ENCODE data around the gene LINGO3.

Gene LINGO3

GRCh38 chr19:2266183-2266993 lies 41.6 kb downstream of the LINGO3 start:
- DNase-seq = peak in 45 of 51 donors; percentile 16 to 76 (median 51)

- no peak for DNase-seq
Measured at GRCh38 chr19:2261438-2262172, 46.3 kb downstream of the LINGO3 start.

DNA sequence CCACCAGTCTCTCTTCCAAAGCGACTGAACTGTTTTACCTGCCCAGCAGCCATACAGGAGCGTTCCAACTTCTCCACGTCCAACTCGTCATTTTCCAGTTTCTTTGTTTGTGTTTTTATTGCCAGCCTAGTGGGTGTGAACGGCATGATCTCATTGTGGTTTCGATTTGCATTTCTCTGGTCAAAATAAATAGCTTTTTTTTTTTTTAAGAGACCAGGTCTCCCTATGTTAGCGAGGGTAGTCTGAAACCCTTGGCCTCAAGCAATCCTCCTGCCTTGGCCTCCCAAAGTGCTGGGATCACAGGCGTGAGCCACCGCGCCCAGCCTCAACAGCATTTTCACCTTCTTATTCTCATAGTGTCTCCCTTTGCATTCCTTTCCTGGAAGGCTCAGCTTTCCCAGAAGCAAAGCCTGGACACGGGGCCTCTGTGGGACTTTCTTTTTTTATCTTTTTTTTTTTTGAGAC lies 47.6 kb downstream of the LINGO3 start:
- DNase-seq = no peak

DNA sequence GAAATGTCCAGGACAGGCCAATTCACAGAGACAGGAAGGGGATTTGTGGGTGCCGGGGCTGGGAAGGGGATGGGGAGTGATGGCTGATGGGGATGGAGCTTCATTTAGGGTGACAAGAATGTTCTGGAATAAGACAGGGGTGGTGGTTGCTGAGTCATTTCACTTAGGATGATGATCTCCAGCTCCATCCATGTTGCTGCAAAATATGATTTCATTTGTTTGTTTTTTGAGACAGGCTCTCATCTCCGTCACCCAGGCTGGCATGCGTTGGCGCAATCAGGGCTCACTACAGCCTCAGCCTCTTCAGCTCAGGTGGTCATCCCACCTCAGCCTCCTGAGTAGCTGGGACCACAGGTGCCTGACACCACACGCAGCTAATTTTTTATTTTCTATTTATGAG lies 48.6 kb downstream of the LINGO3 start:
- DNase-seq = no peak
